Tibial nerve (tissue), 4 donors: ENCODE measurements around the gene MBOAT2. TPM values are rescaled to one million over a fixed set of nuclear protein-coding genes. Genes with fewer than 3 reads are reported as not detected.

Source experiments
- DNase-seq, 2 donors: peaks; one replicate each; pipeline ENCODE4 v3.0.0-alpha.2; 2019; ENCODE audit warnings: low spot score in 2 of 2
- H3K27ac ChIP-seq, 4 donors: fragments of 200-600 bp; sonication (generic) in 3 of 4; one replicate each; pipeline ENCODE4 v1.5.1; 2017 to 2019; ENCODE audit warnings: mild to moderate bottlenecking in 1 of 4
- H3K27me3 ChIP-seq, 2 donors: fragments of 200-600 bp; sonication (generic) in 1 of 2; one replicate each; pipeline versions ENCODE4 v1.5.1 to v1.6.0; 2017 to 2019
- H3K36me3 ChIP-seq, 3 donors: fragments of 200-600 bp; sonication (generic); one replicate each; pipeline ENCODE4 v1.5.1; 2018 to 2019
- H3K4me1 ChIP-seq, 4 donors: fragments of 200-600 bp; sonication (generic) in 3 of 4; one replicate each; pipeline ENCODE4 v1.5.1; 2017 to 2019
- H3K4me3 ChIP-seq, 4 donors: fragments of 200-600 bp; sonication (generic) in 3 of 4; one replicate each; pipeline ENCODE4 v1.5.1; 2017 to 2019; ENCODE audit warnings: mild to moderate bottlenecking in 1 of 4, moderate library complexity in 1 of 4
- H3K9me3 ChIP-seq, 4 donors: fragments of 200-600 bp; sonication (generic) in 3 of 4; one replicate each; pipeline ENCODE4 v1.5.1; 2017 to 2019
- EP300 ChIP-seq, 2 donors: sonication (generic); formaldehyde crosslinking; IDR thresholded peaks; one replicate each; pipeline ENCODE4 v1.6.1; 2017; ENCODE audit warnings: antibody characterized with exemption in 2 of 2, mild to moderate bottlenecking in 1 of 2
- POLR2A ChIP-seq, 2 donors: fragments of 450-650 bp; IDR thresholded peaks; one replicate each; pipeline ENCODE4 v1.6.1; 2017; ENCODE audit warnings: antibody characterized with exemption in 2 of 2, mild to moderate bottlenecking in 2 of 2, moderate library complexity in 2 of 2
- WGBS, 2 donors: methylation state at CpG; one replicate each; pipeline ENCODE4 v1.1.5; 2018; 5-methylcytosine and 5-hydroxymethylcytosine counted together
- total RNA-seq, 4 donors: library from RNA; depleted of rRNA; stranded (reverse); fragments of >200 nt; gene quantifications; one replicate each; pipeline ENCODE4 v1.1.0, GENCODE V29; 2016
- TF ChIP-seq, protein P1 (sequence below), 5 experiments: fragments of 200-600 bp in 3 of 5; fragments of 450-650 bp in 2 of 5; sonication (generic) in 3 of 5; IDR thresholded peaks; one replicate each; pipeline ENCODE4 v1.5.1; 2016 to 2019; ENCODE audit warnings: antibody characterized with exemption in 5 of 5, mild to moderate bottlenecking in 3 of 5, moderate library complexity in 2 of 5

MBOAT2 gene
- total RNA-seq, 4 donors from 2014 or later: 23.7 to 56.2 (median 45.5) TPM

DNA sequence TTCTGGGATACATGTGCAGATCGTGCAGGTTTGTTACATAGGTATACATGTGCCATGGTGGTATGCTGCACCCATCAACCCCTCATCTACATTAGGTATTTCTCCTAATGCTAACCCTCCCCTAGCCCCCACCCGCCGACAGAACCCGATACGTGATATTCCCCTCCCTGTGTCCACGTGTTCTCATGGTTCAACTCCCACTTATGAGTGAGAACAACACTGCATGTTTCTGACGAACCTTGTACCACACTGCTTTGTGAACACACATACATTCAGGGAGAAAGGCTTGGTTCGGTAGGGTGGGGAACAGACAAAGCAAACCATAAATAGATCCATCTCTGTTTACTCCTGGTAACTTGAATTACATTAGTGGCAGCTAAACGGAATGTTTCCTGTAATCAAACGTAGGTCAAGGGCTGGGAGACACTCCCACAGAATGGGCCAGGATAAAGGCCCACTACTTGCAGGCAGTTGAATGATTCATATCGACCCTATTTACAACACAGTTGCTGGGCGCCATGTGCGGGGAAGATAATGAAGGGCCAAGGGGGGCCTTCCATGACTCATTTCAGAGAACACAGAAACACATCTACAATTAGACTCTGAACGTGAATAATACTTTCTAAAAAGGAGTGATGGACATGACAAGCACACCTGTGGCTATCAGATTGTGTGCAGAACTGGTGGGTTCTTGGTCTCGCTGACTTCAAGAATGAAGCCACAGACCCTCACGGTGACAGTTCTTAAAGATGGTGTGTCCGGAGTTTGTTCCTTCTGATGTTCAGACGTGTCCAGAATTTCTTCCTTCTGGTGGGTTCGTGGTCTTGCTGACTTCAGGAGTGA lies 109.3 kb downstream of the MBOAT2 start:
- TF ChIP-seq EP300 (IDR thresholded peaks at IDR 0.05) (no peak), POLR2A (IDR thresholded peaks at IDR 0.05) (no peak)
- TF ChIP-seq, protein P1, sequence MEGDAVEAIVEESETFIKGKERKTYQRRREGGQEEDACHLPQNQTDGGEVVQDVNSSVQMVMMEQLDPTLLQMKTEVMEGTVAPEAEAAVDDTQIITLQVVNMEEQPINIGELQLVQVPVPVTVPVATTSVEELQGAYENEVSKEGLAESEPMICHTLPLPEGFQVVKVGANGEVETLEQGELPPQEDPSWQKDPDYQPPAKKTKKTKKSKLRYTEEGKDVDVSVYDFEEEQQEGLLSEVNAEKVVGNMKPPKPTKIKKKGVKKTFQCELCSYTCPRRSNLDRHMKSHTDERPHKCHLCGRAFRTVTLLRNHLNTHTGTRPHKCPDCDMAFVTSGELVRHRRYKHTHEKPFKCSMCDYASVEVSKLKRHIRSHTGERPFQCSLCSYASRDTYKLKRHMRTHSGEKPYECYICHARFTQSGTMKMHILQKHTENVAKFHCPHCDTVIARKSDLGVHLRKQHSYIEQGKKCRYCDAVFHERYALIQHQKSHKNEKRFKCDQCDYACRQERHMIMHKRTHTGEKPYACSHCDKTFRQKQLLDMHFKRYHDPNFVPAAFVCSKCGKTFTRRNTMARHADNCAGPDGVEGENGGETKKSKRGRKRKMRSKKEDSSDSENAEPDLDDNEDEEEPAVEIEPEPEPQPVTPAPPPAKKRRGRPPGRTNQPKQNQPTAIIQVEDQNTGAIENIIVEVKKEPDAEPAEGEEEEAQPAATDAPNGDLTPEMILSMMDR (IDR thresholded peaks at IDR 0.05): no peak
- H3K4me1 ChIP-seq: no peaks in the 10 kb centered on the region
- peaks cover 0 to 11% (median 0%) of the 10 kb centered on the region in 4 donors for H3K9me3 ChIP-seq
- H3K36me3 ChIP-seq: peaks cover 0 to 26% (median 0%) of the 10 kb centered on the region in 3 donors
- H3K27ac ChIP-seq: no peak overlapping the region
- no peak for DNase-seq
- no peaks in the 10 kb centered on the region for H3K27me3 ChIP-seq
- whole genome bisulfite sequencing, 2 donors: 83 to 84% methylated on average over 19 of the region's 19 CpGs
- no peak overlapping the region for H3K4me3 ChIP-seq

DNA sequence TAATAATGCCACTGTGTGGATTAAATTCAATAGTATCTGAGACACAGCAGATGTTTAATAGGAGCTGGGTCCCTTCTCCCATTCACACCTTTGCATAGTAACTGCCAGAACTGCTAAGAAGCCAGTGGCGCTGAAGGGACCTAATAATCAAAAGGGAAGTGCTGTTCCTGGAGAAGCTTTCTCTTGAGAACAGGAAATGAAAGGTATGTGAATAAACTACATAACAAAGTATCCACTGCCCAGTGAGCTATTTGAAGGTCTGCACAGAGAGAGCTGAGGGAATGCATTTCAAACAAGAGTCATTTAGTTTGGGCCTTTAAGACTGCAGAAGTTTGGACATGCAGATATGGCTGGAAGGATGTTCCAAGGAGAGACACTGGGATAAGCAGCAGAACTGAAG lies 110.0 kb downstream of the MBOAT2 start:
- no peak for TF ChIP-seq POLR2A (IDR thresholded peaks at IDR 0.05)
- no peak for TF ChIP-seq EP300 (IDR thresholded peaks at IDR 0.05)
- TF ChIP-seq, protein P1 (IDR thresholded peaks at IDR 0.05): no peak

DNA sequence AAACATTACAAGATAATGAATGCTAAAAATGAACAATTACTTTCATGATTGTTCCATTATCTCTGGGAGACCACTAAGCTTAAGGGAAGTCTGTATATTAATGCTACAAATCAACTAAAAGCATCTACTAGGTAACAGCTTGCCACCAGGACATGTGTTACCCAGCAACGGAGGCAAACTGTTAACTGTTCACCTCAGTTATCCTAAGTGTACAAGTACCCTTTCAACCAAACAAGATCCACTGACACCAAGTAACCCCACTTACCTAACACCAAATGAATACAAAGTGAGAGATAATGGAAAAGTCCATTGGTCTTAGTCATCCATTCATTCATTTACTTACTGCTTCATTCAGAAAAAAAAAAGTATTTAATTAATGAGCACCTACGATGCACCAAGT lies 111.4 kb downstream of the MBOAT2 start:
- Histone ChIP-seq H3K27me3 (no peaks in the 10 kb centered on the region), H3K4me1 (no peaks in the 10 kb centered on the region), H3K4me3 (no peak overlapping the region), H3K27ac (no peak overlapping the region), H3K9me3 (peaks cover 0 to 11% (median 0%) of the 10 kb centered on the region in 4 donors), H3K36me3 (peaks cover 0 to 26% (median 0%) of the 10 kb centered on the region in 3 donors)
- 82 to 88% methylated on average over 2 of the region's 2 CpGs for WGBS, 2 donors
- no peak for DNase-seq
- no peak for TF ChIP-seq POLR2A (IDR thresholded peaks at IDR 0.05)
- TF ChIP-seq EP300 (IDR thresholded peaks at IDR 0.05): no peak
- TF ChIP-seq, protein P1 (IDR thresholded peaks at IDR 0.05): no peak

More for the DNA sequence above, 110.0 kb downstream of the MBOAT2 start:
- Histone ChIP-seq H3K9me3 (peaks cover 0 to 11% (median 0%) of the 10 kb centered on the region in 4 donors), H3K27me3 (no peaks in the 10 kb centered on the region), H3K27ac (no peak overlapping the region), H3K4me3 (no peak overlapping the region), H3K4me1 (no peaks in the 10 kb centered on the region), H3K36me3 (peaks cover 0 to 26% (median 0%) of the 10 kb centered on the region in 3 donors)
- WGBS, 2 donors: 81 to 87% methylated on average over 1 of the region's 1 CpG
- DNase-seq: no peak

DNA sequence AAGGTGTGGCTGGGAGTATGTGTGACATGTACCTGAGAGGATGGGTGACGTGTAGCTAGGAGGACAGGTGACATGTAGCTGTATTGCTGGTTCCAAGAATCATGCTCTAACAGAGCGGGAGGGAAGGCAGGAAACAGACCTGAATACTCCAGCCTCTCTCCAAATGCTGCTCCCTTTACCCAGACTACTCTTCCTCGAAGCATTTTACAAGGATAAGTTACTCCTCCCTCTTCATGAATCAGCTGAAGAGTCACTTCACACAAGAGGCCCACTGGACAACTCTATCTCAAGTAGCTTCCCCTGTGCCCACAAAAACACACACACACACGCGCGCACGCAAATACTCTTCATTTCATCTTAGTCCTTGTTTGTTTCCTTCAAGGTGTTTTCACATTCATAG lies 113.5 kb downstream of the MBOAT2 start:
- H3K36me3 ChIP-seq: peaks cover 0 to 14% (median 0%) of the 10 kb centered on the region in 3 donors
- peaks cover 0 to 2% (median 0%) of the 10 kb centered on the region in 4 donors for H3K9me3 ChIP-seq
- no peak for TF ChIP-seq EP300 (IDR thresholded peaks at IDR 0.05)
- TF ChIP-seq, protein P1 (IDR thresholded peaks at IDR 0.05): no peak
- no peak for TF ChIP-seq POLR2A (IDR thresholded peaks at IDR 0.05)
- no peak for DNase-seq
- no peaks in the 10 kb centered on the region for H3K4me1 ChIP-seq
- no peak overlapping the region for H3K4me3 ChIP-seq
- H3K27me3 ChIP-seq: no peaks in the 10 kb centered on the region
- WGBS, 2 donors: 92 to 96% methylated on average over 7 of the region's 7 CpGs
- no peak overlapping the region for H3K27ac ChIP-seq

DNA sequence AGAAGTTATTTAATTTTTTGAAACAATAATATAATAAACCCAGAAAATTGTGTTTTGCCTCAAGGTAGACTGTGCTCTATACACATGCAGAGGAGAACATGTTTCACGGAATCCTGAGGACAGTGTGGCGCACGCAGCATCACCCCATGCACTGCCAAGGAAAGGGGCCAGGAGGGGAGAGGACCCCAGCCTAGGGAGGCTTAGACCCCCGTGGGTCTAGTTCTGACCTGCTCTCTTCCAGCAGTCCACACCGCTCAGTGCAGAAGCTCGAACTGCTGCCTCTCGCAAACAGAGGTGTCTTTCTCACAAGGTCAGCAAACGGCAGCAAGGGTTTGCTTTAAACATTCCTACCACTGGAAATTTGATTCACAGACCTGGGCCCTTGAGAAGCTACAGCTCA lies 114.5 kb downstream of the MBOAT2 start:
- Histone ChIP-seq H3K4me1 (no peaks in the 10 kb centered on the region), H3K9me3 (no peaks in the 10 kb centered on the region), H3K27me3 (no peaks in the 10 kb centered on the region), H3K36me3 (peaks cover 0 to 6% (median 0%) of the 10 kb centered on the region in 3 donors), H3K27ac (no peak overlapping the region), H3K4me3 (no peak overlapping the region)
- DNase-seq: no peak
- WGBS, 2 donors: 79 to 87% methylated on average over 8 of the region's 8 CpGs
- TF ChIP-seq EP300 (IDR thresholded peaks at IDR 0.05): no peak
- TF ChIP-seq, protein P1 (IDR thresholded peaks at IDR 0.05): no peak
- TF ChIP-seq POLR2A (IDR thresholded peaks at IDR 0.05): no peak
